Smooth muscle cell (in vitro differentiated cells): ENCODE measurements around the gene NPHP3. TPM values are rescaled to one million over a fixed set of nuclear protein-coding genes. Genes with fewer than 3 reads are reported as not detected.

Source experiments
- DNase-seq: peaks from one replicate; lab custom pipeline; 2025; ENCODE audit not compliant: unreplicated experiment; lab: John Stamatoyannopoulos, UW
- H2AFZ ChIP-seq: fragments of 200-600 bp; sonication (generic); 2 replicates; pipeline ENCODE4 v1.6.0; 2016; ENCODE audit warnings: antibody characterized with exemption, low read depth, mild to moderate bottlenecking
- H3F3A ChIP-seq: fragments of 200-600 bp; sonication (generic); 2 replicates; pipeline ENCODE4 v1.6.0; 2017; ENCODE audit warnings: antibody characterized with exemption, low read depth
- H3K27ac ChIP-seq: fragments of 200-600 bp; sonication (generic); 2 replicates; pipeline ENCODE4 v1.5.1; 2016; ENCODE audit warnings: low read depth, mild to moderate bottlenecking
- H3K27me3 ChIP-seq: fragments of 200-600 bp; sonication (generic); 2 replicates; pipeline ENCODE4 v1.6.1; 2016; ENCODE audit warnings: low read depth, mild to moderate bottlenecking
- H3K36me3 ChIP-seq: fragments of 200-600 bp; sonication (generic); 2 replicates; pipeline ENCODE4 v1.5.1; 2016; ENCODE audit warnings: low read depth
- H3K4me1 ChIP-seq: fragments of 200-600 bp; sonication (generic); 2 replicates; pipeline ENCODE4 v1.5.1; 2016; ENCODE audit warnings: low read depth
- H3K4me2 ChIP-seq: fragments of 200-600 bp; sonication (generic); 2 replicates; pipeline ENCODE4 v1.6.0; 2016; ENCODE audit warnings: mild to moderate bottlenecking
- H3K4me3 ChIP-seq: fragments of 200-600 bp; sonication (generic); 2 replicates; pipeline ENCODE4 v1.5.1; 2016; ENCODE audit warnings: mild to moderate bottlenecking
- H3K79me2 ChIP-seq: fragments of 200-600 bp; sonication (generic); 2 replicates; pipeline ENCODE4 v1.6.0; 2016; ENCODE audit warnings: low read depth, mild to moderate bottlenecking
- H3K9ac ChIP-seq: fragments of 200-600 bp; sonication (generic); 2 replicates; pipeline ENCODE4 v1.6.0; 2016; ENCODE audit warnings: low read depth
- H3K9me3 ChIP-seq: fragments of 200-600 bp; sonication (generic); replicated peaks from 2 replicates; pipeline ENCODE4 v1.5.1; 2016; ENCODE audit warnings: low read depth
- H4K20me1 ChIP-seq: fragments of 200-600 bp; sonication (generic); 2 replicates; pipeline ENCODE4 v1.6.0; 2016; ENCODE audit warnings: low read depth
- CTCF ChIP-seq: fragments of 200-600 bp; sonication (generic); IDR thresholded peaks from 2 replicates; pipeline ENCODE4 v1.5.1; 2017; ENCODE audit warnings: borderline replicate concordance, mild to moderate bottlenecking, antibody characterized with exemption; ENCODE audit not compliant: insufficient read depth, poor library complexity, severe bottlenecking
- WGBS: methylation state at CpG from one replicate; pipeline ENCODE4 v1.1.7; 2016; ENCODE audit warnings: low lambda C conversion rate; 5-methylcytosine and 5-hydroxymethylcytosine counted together
- polyA plus RNA-seq: library from polyadenylated mRNA; unstranded; fragments of >200 nt; fragmentation: Nextera tagmentation; extraction: Ambion mirVana; gene quantifications from 2 replicates; pipeline ENCODE4 v1.2.1, GENCODE V29; 2016
- total RNA-seq: library from RNA; depleted of rRNA; stranded (reverse); fragments of >200 nt; gene quantifications from 2 replicates; pipeline ENCODE4 v1.2.3, GENCODE V29; 2014

Gene NPHP3
- total and polyA plus RNA-seq, 2 experiments from 2014 or later = 9.9 to 25.3 TPM

- Histone ChIP-seq H3K27me3 (no peaks in the 10 kb centered on the region), H3K79me2 (peaks cover 18% of the 10 kb centered on the region), H3K27ac (no peak overlapping the region)
These were observed 8.1 kb downstream of the NPHP3 start for GRCh38 chr3:132713977-132714727.

GRCh38 chr3:132710311-132710710 is 11.9 kb downstream of the NPHP3 start:
- Histone ChIP-seq H3K9ac (no peak overlapping the region), H3F3A (no peaks in the 10 kb centered on the region), H3K9me3 (no peaks in the 10 kb centered on the region), H3K36me3 (peaks cover 10% of the 10 kb centered on the region), H3K79me2 (no peaks in the 10 kb centered on the region), H2AFZ (no peak overlapping the region), H4K20me1 (peaks cover 7% of the 10 kb centered on the region), H3K4me2 (no peak overlapping the region), H3K4me3 (no peak overlapping the region), H3K4me1 (no peaks in the 10 kb centered on the region), H3K27ac (no peak overlapping the region), H3K27me3 (no peaks in the 10 kb centered on the region)
- no peak for DNase-seq
- 98% methylated on average over 6 of the region's 6 CpGs for WGBS
- no peak for TF ChIP-seq CTCF

More at GRCh38 chr3:132713977-132714727, 8.1 kb downstream of the NPHP3 start:
- H2AFZ ChIP-seq = no peak overlapping the region
- no peaks in the 10 kb centered on the region for H3F3A ChIP-seq
- H3K9me3 ChIP-seq = no peaks in the 10 kb centered on the region
- no peaks in the 10 kb centered on the region for H3K4me1 ChIP-seq
- DNase-seq = no peak
- 96% methylated on average over 5 of the region's 5 CpGs for WGBS
- no peak for TF ChIP-seq CTCF
- H3K36me3 ChIP-seq = peaks cover 13% of the 10 kb centered on the region
- peaks cover 10% of the 10 kb centered on the region for H4K20me1 ChIP-seq
- no peak overlapping the region for H3K4me2 ChIP-seq
- H3K9ac ChIP-seq = no peak overlapping the region
- H3K4me3 ChIP-seq = no peak overlapping the region

- TF ChIP-seq CTCF = no peak
- no peak for DNase-seq
- H3K9me3 ChIP-seq = no peaks in the 10 kb centered on the region
- no peak overlapping the region for H3K27ac ChIP-seq
- no peak overlapping the region for H3K4me3 ChIP-seq
- no peaks in the 10 kb centered on the region for H3K4me1 ChIP-seq
- no peaks in the 10 kb centered on the region for H3K27me3 ChIP-seq
- H3K36me3 ChIP-seq = peaks cover 10% of the 10 kb centered on the region
- H3F3A ChIP-seq = no peaks in the 10 kb centered on the region
- 87% methylated on average over 5 of the region's 5 CpGs for WGBS
- no peak overlapping the region for H3K9ac ChIP-seq
- no peak overlapping the region for H2AFZ ChIP-seq
- H3K79me2 ChIP-seq = no peaks in the 10 kb centered on the region
- H3K4me2 ChIP-seq = no peak overlapping the region
- peaks cover 7% of the 10 kb centered on the region for H4K20me1 ChIP-seq
These were observed 12.4 kb downstream of the NPHP3 start for GRCh38 chr3:132709761-132710160.

GRCh38 chr3:132703733-132704132 is 18.5 kb downstream of the NPHP3 start:
- H3K9ac ChIP-seq = no peak overlapping the region
- no peak overlapping the region for H3K4me2 ChIP-seq
- no peak overlapping the region for H3K4me3 ChIP-seq
- no peaks in the 10 kb centered on the region for H4K20me1 ChIP-seq
- no peak overlapping the region for H2AFZ ChIP-seq
- no peaks in the 10 kb centered on the region for H3K27me3 ChIP-seq
- no peaks in the 10 kb centered on the region for H3F3A ChIP-seq
- H3K9me3 ChIP-seq = no peaks in the 10 kb centered on the region
- peaks cover 34% of the 10 kb centered on the region for H3K36me3 ChIP-seq
- H3K79me2 ChIP-seq = no peaks in the 10 kb centered on the region
- no peaks in the 10 kb centered on the region for H3K4me1 ChIP-seq
- 89% methylated on average over 2 of the region's 2 CpGs for WGBS
- TF ChIP-seq CTCF = no peak
- H3K27ac ChIP-seq = no peak overlapping the region
- no peak for DNase-seq
